GM18873 (cell line): ENCODE data around the gene SOHLH2.

Source experiments
- ATAC-seq: cut with Tn5 transposase; IDR thresholded peaks from one replicate; pipeline ENCODE4 v1.9.1; 2021; ENCODE audit warnings: mild to moderate bottlenecking, moderate library complexity, moderate number of reproducible peaks; ENCODE audit not compliant: unreplicated experiment, low FRiP score

Gene SOHLH2

GRCh38 chr13:36192166-36192565, 22.2 kb downstream of the SOHLH2 start:
- no peak for ATAC-seq

DNA sequence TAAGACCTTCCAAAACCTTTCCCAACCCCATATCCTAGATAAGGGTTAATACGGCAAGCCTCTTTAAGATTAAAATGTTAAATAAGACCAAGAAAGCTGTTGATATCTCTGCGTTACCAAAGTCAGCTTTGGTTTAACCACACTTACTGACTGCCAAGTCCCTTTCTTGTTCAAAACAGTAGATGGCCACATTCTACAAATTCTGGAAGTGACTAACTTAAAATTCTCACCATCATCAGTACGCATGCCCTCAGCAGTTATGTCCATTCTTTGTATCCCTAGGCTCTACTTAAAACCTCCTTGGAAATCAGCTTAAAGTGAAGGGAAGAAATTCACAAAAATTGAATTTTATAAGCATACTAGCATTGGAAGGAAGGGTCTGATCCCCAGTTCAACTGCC, 23.6 kb downstream of the SOHLH2 start:
- ATAC-seq: no peak

DNA sequence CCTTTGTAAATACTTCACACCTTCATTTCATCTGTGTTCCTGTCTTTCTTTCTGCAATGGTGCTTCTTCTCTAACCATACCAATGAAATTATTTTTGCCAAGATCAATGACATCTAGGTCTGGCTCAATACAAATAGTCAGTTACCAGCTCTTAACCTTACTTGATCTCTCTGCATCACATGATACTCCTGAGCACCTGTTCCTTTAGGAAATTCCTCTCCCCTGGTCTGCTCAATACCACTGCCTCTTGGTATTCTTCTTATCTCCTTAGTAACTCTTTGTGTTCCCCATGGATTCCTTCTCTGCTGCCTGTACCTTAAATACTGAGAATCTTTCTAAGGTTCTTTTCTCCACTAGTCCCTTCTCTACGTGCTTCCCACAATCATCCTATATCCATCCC, 25.9 kb downstream of the SOHLH2 start:
- no peak for ATAC-seq

- ATAC-seq: no peak
These were observed 30.5 kb downstream of the SOHLH2 start for GRCh38 chr13:36183901-36184300.

DNA sequence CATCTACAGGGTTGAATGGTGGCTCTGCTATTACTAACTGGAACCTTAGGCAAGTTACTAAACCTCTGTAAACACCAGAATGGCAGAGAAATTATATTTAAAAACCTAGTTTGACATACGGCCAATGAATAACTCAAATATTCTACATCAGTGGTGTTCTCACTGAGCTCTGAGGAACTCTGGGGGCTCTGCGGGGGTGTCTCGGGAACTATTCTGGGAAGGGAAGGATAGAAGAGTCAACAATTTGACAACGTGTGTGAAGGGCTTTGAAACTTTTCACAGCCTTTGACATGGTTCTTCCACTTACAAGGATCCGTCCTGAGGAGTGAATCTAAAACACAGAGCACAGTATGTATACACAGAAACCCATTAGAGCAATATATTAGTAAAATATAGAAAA, 38.7 kb downstream of the SOHLH2 start:
- ATAC-seq: no peak

GRCh38 chr13:36174923-36175322, 39.4 kb downstream of the SOHLH2 start:
- ATAC-seq: no peak

GRCh38 chr13:36173571-36174322, 40.6 kb downstream of the SOHLH2 start:
- ATAC-seq: no peak

GRCh38 chr13:36166046-36166445, 48.3 kb downstream of the SOHLH2 start:
- no peak for ATAC-seq

DNA sequence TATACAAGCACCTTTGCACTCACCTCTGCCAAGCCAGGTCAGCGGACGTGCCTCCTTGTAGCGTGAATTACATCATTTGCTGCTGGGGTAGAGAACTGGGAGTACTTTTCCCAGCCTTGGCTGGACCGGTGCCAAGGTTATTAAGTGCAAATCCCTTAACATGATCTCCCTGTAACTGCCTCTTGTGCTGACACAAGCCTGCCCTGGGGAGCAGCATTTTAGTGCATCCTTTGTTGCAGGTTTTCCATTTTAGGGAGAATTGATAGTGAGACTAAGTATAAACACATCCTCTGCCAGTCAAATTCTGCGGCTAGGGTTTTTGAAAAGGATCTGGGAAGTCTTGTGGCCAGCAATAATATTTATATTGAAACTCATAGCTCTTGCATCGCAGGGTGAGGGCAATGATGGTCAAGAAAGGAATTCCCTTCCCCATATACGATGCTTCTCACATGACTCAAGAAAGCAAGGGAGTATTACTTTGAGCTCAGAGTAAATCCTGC, 50.5 kb downstream of the SOHLH2 start:
- ATAC-seq: no peak

GRCh38 chr13:36163286-36163685, 51.1 kb downstream of the SOHLH2 start:
- no peak for ATAC-seq

GRCh38 chr13:36160297-36160696, 54.1 kb downstream of the SOHLH2 start:
- ATAC-seq: no peak

DNA sequence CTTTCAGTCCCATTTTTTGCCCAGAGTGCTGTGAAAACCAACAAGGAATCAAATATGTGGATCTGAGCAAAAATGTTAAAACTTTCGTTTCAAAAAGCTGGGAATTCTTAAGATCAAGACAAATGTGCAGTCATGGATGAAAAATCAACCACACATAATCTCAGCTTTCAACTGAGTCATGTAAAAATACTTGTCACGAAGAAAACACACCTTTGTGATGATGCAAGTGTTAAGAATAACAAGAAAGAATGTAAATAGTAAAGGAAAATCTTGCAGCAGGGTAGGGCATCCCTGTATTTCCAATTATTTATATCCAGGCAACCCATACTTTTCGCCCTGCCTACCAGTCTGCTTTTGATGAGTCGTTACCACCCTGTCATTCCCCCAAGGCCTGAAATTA, 55.7 kb downstream of the SOHLH2 start:
- no peak for ATAC-seq

- no peak for ATAC-seq
These were observed 56.9 kb downstream of the SOHLH2 start for GRCh38 chr13:36157480-36157879.

GRCh38 chr13:36154567-36155291, 59.6 kb downstream of the SOHLH2 start:
- no peak for ATAC-seq

DNA sequence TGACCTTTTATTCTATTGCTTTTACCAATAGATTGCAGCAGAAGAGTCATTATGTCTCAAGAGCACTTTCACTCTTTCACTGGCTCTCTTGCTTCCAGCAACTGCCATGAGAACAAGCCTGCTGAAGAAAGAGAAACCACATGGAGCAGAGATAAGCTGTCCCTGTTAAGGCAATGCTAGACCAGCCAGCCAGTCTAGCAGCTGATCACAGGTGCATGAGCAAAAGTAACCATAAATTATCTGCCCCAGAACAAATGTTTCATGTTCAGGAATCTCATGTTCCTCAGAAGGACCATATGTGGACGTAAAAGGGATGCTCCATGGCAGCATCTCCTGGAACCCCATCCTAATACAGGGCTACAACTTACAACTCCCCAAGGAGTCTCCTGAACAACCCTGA, 62.8 kb downstream of the SOHLH2 start:
- ATAC-seq: no peak

- no peak for ATAC-seq
These were observed 65.9 kb downstream of the SOHLH2 start for GRCh38 chr13:36148446-36148845.

- ATAC-seq: no peak
These were observed 67.0 kb downstream of the SOHLH2 start for GRCh38 chr13:36147330-36147729.

GRCh38 chr13:36146511-36147269, 67.7 kb downstream of the SOHLH2 start:
- no peak for ATAC-seq

DNA sequence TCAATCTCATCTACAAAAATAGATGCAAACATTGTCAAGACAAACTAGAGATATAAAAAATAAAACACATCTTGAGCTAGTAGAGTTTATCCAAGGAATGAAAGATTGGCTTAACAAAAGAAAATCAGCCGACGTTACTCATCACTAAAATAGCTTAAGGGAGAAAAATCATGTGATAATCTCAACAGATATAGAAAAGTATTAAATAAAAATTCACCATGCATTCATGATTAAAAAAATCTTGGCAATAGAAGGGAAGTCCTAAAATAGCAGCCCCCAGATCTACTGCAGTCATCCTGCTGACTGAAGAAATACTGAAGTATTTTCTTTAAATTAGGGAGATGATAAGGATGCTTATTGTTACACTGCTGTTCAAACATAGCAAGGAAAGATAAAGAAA, 70.6 kb downstream of the SOHLH2 start:
- ATAC-seq: no peak

DNA sequence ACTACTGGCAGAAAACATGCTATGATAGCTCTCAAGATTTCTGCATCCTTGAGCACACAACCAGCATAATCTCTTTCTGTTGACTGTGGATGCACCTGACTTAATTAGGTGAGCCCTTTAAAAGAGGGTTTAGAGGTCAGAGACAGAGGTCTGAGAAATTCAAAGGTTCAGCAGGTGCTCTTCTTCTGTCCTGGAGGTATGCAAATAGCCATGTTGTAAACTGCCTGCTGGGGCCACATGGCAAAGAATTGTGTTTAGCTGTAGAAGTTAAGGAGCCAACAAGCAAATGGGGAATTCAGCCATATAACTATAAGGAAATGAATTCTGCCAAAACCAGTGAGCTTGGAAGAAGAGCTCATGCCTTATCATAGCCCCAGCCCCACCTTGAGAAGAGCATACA, 71.6 kb downstream of the SOHLH2 start:
- no peak for ATAC-seq

- no peak for ATAC-seq
These were observed 78.5 kb downstream of the SOHLH2 start for GRCh38 chr13:36135876-36136275.
